Ishikawa (cell line): ENCODE data around the gene CXCL14.

Experiments used
- CEBPB ChIP-seq: IDR thresholded peaks from 2 replicates; pipeline ENCODE4 v1.6.1; 2012
- CREB1 ChIP-seq: IDR thresholded peaks from 2 replicates; pipeline ENCODE4 v1.6.1; 2012; ENCODE audit warnings: low read depth
- EGR1 ChIP-seq: IDR thresholded peaks from 2 replicates; pipeline ENCODE4 v1.6.1; 2012
- EP300 ChIP-seq: IDR thresholded peaks from 2 replicates; pipeline ENCODE4 v1.6.1; 2012; ENCODE audit warnings: borderline replicate concordance
- FOXM1 ChIP-seq: IDR thresholded peaks from 2 replicates; pipeline ENCODE4 v1.6.1; 2012; ENCODE audit warnings: low read depth, borderline replicate concordance
- MAX ChIP-seq: IDR thresholded peaks from 2 replicates; pipeline ENCODE4 v1.6.1; 2012
- NFIC ChIP-seq: IDR thresholded peaks from 2 replicates; pipeline ENCODE4 v1.6.1; 2012
- RAD21 ChIP-seq: IDR thresholded peaks from 2 replicates; pipeline ENCODE4 v1.6.1; 2012; ENCODE audit warnings: low read depth
- REST ChIP-seq: IDR thresholded peaks from 2 replicates; pipeline ENCODE4 v1.6.1; 2012; ENCODE audit warnings: low read depth, mild to moderate bottlenecking
- TAF1 ChIP-seq: IDR thresholded peaks from 2 replicates; pipeline ENCODE4 v1.6.1; 2012; ENCODE audit warnings: low read depth, mild to moderate bottlenecking
- TCF12 ChIP-seq: IDR thresholded peaks from 2 replicates; pipeline ENCODE4 v1.6.1; 2012; ENCODE audit warnings: low read depth
- TEAD4 ChIP-seq: IDR thresholded peaks from 2 replicates; pipeline ENCODE4 v1.6.1; 2012
- USF1 ChIP-seq: IDR thresholded peaks from 2 replicates; pipeline ENCODE4 v1.6.1; 2012
- YY1 ChIP-seq: IDR thresholded peaks from 2 replicates; pipeline ENCODE4 v1.6.1; 2012; ENCODE audit warnings: low read depth
- ZBTB7A ChIP-seq: IDR thresholded peaks from 2 replicates; pipeline ENCODE4 v1.6.1; 2012; ENCODE audit warnings: low read depth

Gene CXCL14

GRCh38 chr5:135604056-135604455, 25.3 kb upstream of the CXCL14 start:
- TF ChIP-seq NFIC = no peak

GRCh38 chr5:135602882-135603721, 24.3 kb upstream of the CXCL14 start:
- no peak for TF ChIP-seq FOXM1
- no peak for TF ChIP-seq EP300
- no peak for TF ChIP-seq YY1
- no peak for TF ChIP-seq TCF12
- TF ChIP-seq TEAD4 = no peak
- TF ChIP-seq CEBPB = no peak

- TF ChIP-seq CREB1 (no peak), MAX (no peak), NFIC (no peak), USF1 (no peak), TCF12 (no peak), REST (no peak), RAD21 (no peak), EP300 (no peak), YY1 (no peak), EGR1 (no peak), TAF1 (no peak), TEAD4 (no peak), FOXM1 (no peak), CEBPB (no peak), ZBTB7A (no peak)
Observed at GRCh38 chr5:135601466-135601865, 22.7 kb upstream of the CXCL14 start.

- TF ChIP-seq TAF1 = no peak
- TF ChIP-seq EGR1 = no peak
- TF ChIP-seq USF1 = no peak
- TF ChIP-seq RAD21 = no peak
- no peak for TF ChIP-seq CEBPB
- no peak for TF ChIP-seq CREB1
- no peak for TF ChIP-seq NFIC
- no peak for TF ChIP-seq TEAD4
- TF ChIP-seq ZBTB7A = no peak
- no peak for TF ChIP-seq FOXM1
- TF ChIP-seq TCF12 = no peak
- no peak for TF ChIP-seq EP300
- TF ChIP-seq YY1 = no peak
- TF ChIP-seq MAX = no peak
- no peak for TF ChIP-seq REST
Observed at GRCh38 chr5:135600971-135601381, 22.2 kb upstream of the CXCL14 start.

DNA sequence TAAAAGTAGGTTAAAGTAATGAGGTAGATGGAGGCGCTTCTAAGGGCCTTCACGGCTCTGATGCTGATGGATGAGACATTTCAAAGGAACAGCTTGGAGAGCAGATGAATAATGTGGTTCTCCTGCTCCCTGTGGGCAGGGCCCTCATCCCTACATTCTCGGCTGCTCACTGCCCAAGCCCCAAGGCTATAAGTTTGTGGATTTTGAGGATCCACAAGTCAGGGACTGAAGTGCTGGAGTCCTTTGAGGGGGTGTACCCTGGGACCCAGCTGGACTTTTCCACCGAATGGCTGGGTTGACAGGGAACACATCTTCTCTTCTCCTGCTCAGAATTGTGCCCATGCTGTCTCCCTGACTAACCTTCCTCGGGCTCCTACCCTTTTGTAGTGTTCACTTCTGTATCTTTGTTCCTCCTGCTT, 21.4 kb upstream of the CXCL14 start:
- TF ChIP-seq TEAD4 (no peak), EGR1 (no peak), ZBTB7A (no peak), USF1 (no peak), EP300 (no peak), RAD21 (no peak), CEBPB (no peak), CREB1 (no peak), TCF12 (no peak), MAX (no peak), YY1 (no peak), FOXM1 (no peak), TAF1 (no peak), NFIC (no peak), REST (no peak)
